ENCODE data around the gene PCDHGC5.

Gene PCDHGC5

DNA sequence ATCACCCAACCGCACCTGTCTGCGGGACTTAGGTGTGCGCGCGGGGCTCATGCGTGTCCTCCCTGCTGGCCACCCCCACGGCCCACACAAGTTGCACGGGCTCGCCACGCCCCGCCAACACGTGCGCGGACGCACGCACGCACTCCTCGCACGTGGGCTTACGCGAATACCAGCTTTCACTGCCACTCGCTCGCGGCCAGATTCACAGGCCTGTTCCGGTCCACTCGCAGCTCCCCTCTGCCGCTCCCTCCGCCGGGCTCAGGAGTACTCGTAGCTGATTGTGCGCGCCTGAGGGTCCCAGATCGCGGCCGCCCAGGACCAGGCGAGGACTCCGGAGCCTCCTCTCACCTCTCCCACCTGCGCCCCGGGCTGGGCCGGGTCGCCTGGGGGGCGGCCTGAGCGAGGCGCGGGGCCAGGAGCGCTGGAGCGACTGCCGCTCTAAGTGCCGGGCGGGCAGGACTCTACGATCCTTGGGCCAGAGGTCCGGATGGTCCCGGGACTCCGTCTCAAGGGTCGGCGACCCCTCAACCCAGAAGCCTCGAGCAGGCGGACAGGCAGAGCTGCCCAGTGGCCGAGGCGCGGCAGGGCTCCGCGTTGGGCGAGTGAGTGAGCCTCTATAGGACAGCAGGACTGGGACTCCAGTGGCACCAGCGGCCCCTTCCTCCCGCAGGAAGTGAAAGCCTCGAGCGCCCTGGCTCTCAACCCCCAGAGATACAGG, 3.4 kb downstream of the PCDHGC5 start:
- TF ChIP-seq EP300 (IDR thresholded peaks at IDR 0.05; ENCODE audit: borderline replicate concordance) (no peak), USF1 (IDR thresholded peaks at IDR 0.05) (no peak), FOXM1 (IDR thresholded peaks at IDR 0.05; ENCODE audit: borderline replicate concordance, low read depth) (no peak), YY1 (IDR thresholded peaks at IDR 0.05; ENCODE audit: low read depth) (no peak)

GRCh38 chr5:141493500-141494422, 4.9 kb downstream of the PCDHGC5 start:
- no peak for TF ChIP-seq CEBPB (IDR thresholded peaks at IDR 0.05)
- no peak for TF ChIP-seq REST (IDR thresholded peaks at IDR 0.05; ENCODE audit: low read depth)
- TF ChIP-seq TCF12 (IDR thresholded peaks at IDR 0.05; ENCODE audit: low read depth), result no peak
- no peak for TF ChIP-seq TEAD4 (IDR thresholded peaks at IDR 0.05)
- TF ChIP-seq, protein P1, sequence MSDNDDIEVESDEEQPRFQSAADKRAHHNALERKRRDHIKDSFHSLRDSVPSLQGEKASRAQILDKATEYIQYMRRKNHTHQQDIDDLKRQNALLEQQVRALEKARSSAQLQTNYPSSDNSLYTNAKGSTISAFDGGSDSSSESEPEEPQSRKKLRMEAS (IDR thresholded peaks at IDR 0.05), result no peak
- TF ChIP-seq NFIC (IDR thresholded peaks at IDR 0.05), result no peak

- TF ChIP-seq YY1 (IDR thresholded peaks at IDR 0.05; ENCODE audit: low read depth) (no peak), RAD21 (IDR thresholded peaks at IDR 0.05; ENCODE audit: low read depth) (no peak), TCF12 (IDR thresholded peaks at IDR 0.05; ENCODE audit: low read depth) (no peak)
Measured at GRCh38 chr5:141494761-141495452, 6.0 kb downstream of the PCDHGC5 start.

GRCh38 chr5:141495453-141495811, 6.6 kb downstream of the PCDHGC5 start:
- no peak for TF ChIP-seq YY1 (IDR thresholded peaks at IDR 0.05; ENCODE audit: low read depth)
- TF ChIP-seq USF1 (IDR thresholded peaks at IDR 0.05), result no peak
- TF ChIP-seq TCF12 (IDR thresholded peaks at IDR 0.05; ENCODE audit: low read depth), result no peak
- no peak for TF ChIP-seq RAD21 (IDR thresholded peaks at IDR 0.05; ENCODE audit: low read depth)
- no peak for TF ChIP-seq EP300 (IDR thresholded peaks at IDR 0.05; ENCODE audit: borderline replicate concordance)
- TF ChIP-seq TAF1 (IDR thresholded peaks at IDR 0.05; ENCODE audit: low read depth), result no peak

- TF ChIP-seq CREB1 (IDR thresholded peaks at IDR 0.05; ENCODE audit: low read depth) (no peak), EGR1 (IDR thresholded peaks at IDR 0.05) (no peak), REST (IDR thresholded peaks at IDR 0.05; ENCODE audit: low read depth) (no peak), TAF1 (IDR thresholded peaks at IDR 0.05; ENCODE audit: low read depth) (no peak), RAD21 (IDR thresholded peaks at IDR 0.05; ENCODE audit: low read depth) (no peak), USF1 (IDR thresholded peaks at IDR 0.05) (no peak), YY1 (IDR thresholded peaks at IDR 0.05; ENCODE audit: low read depth) (no peak), CEBPB (IDR thresholded peaks at IDR 0.05) (no peak), EP300 (IDR thresholded peaks at IDR 0.05; ENCODE audit: borderline replicate concordance) (no peak)
- TF ChIP-seq, protein P1 (IDR thresholded peaks at IDR 0.05), result no peak
Measured at GRCh38 chr5:141496038-141496437, 7.2 kb downstream of the PCDHGC5 start.
